Epithelial cell of umbilical artery (primary cell): ENCODE measurements around the gene NUMB. TPM values are rescaled to one million over a fixed set of nuclear protein-coding genes. Genes with fewer than 3 reads are reported as not detected.

ENCODE experiments used
- total RNA-seq: library from RNA; depleted of rRNA; stranded (reverse); fragments of >200 nt; gene quantifications from 2 replicates; pipeline ENCODE4 v1.2.3, GENCODE V29; 2014

The NUMB gene
- 30.9 and 33.5 TPM in 2 replicates for total RNA-seq

DNA sequence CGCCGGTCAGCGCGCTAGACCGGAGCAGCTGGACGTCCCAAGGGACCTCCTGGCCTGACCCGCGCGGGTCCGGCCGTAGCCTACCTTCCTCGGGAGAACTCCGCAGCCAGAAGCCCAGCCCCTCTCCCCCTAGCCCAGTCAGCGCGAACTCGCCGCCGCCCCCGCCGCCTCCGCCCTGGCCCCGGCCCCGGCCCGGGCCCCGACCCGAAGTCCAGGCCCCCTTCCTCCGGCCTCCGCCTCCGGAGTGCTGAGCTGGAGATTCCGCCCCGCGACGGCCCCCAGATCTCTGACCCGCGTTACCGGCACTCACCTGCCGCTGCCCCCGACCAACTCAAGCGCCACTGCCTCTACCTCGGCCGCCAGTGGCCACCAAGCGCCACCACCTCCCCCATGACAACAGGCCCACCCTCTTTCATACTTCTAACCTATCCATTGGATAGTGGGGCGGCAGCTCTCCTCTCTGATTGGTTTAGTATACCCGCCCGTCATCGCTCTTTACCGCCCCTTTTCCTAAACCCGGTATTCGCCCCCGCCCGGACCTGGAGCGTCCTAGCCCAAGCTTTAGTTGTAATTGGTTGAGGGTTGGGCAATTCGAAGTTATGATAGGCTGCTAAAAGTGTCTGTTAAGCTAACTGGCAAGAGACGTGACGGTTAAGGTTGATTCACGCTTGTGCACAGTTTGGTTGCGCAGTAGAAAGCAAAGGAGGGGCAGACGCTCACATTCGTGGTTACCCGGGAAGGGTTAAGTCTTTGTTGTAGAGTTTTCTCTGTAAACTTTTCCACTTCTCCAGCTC, at the start of gene NUMB:
NUMB (minus strand) TSS at position 364 of the 794 bp plus-strand sequence. CDS start 102,795 bp downstream, outside the sequence.

DNA sequence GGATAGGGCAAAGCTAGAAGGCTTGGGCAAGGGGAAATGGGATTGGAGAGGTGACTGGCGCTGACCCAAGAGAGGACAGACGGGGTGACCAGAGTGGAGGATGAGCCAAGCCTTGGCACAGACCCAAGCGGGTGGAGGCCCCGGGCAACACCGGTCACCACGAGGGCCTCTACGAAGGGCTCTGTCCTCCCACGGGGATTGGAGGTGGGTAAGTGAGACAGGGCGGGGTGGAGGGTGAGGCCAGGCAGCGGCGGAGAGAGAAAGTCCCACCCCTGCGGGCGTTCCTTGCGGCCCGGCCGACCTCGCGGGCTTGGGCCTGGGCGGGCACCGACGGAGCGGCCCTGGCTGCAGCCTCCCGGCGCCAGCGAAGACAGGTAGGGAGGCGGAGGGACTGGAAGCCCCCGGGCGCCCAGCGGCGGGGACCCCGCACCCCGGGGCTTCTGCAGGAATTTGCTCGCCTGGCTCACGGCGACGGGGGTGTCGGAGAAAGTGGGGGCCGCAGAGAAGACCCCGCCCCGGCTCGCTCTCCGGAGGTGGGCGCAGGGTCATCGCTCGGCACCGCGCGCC, 221.0 kb downstream of the NUMB start, which contains the start of gene PAPLN:
PAPLN (plus strand) TSS at position 288 of the 567 bp plus-strand sequence. CDS start 2,273 bp downstream, outside the sequence.

Other genes starting within 250 kb of the NUMB start
- gene PAPLN, start 221.0 kb downstream of the NUMB start, total RNA-seq = 0.65 and 1.2 TPM in 2 replicates
- 24.0 and 28.1 TPM in 2 replicates for gene RIOX1, start 32.4 kb upstream of the NUMB start, total RNA-seq
- gene ACOT1, start 78.6 kb upstream of the NUMB start, total RNA-seq = 1.3 and 1.8 TPM in 2 replicates
- gene HEATR4, start 100.4 kb upstream of the NUMB start, total RNA-seq = 0.15 TPM in 1 of 2 replicates, not detected in the other
- 7.8 and 10.3 TPM in 2 replicates for gene ACOT2, start 110.7 kb upstream of the NUMB start, total RNA-seq
- gene ACOT4, start 133.3 kb upstream of the NUMB start, total RNA-seq = under 0.01 and 0.61 TPM in 2 replicates
- 0.30 TPM in 1 of 2 replicates, not detected in the other for gene ACOT6, start 154.0 kb upstream of the NUMB start, total RNA-seq
- gene DNAL1, start 186.4 kb upstream of the NUMB start, total RNA-seq = 6.2 and 12.0 TPM in 2 replicates